SK-N-SH (cell line): ENCODE data around the gene MAP2. TPM values are rescaled to one million over a fixed set of nuclear protein-coding genes. Genes with fewer than 3 reads are reported as not detected.

Experiments used
- CTCF ChIA-PET: fragments of 300-600, 350-600 bp; formaldehyde crosslinking; extraction: SDS; loops from one replicate; lab custom pipeline; 2021; lab: Yijun Ruan, JAX
- POLR2A ChIA-PET: fragments of 350-600 bp; sonication (Branson Sonifier 250); formaldehyde crosslinking; extraction: SDS; loops from one replicate; lab custom pipeline; 2020; ENCODE audit warnings: antibody characterized with exemption, inconsistent platforms; lab: Yijun Ruan, JAX
- DNase-seq: peaks from one replicate; pipeline ENCODE4 v3.0.0; 2012
- H2AFZ ChIP-seq: fragments of 200-600 bp; sonication (generic); 2 replicates; pipeline ENCODE4 v1.8.1; 2016; ENCODE audit warnings: antibody characterized with exemption, mild to moderate bottlenecking, low read depth
- H3F3A ChIP-seq: fragments of 200-600 bp; sonication (generic); replicated peaks from 2 replicates; pipeline ENCODE3; 2016; ENCODE audit warnings: antibody characterized with exemption, mild to moderate bottlenecking; ENCODE audit not compliant: insufficient read depth
- H3K27ac ChIP-seq, 2 experiments: fragments of 200-500 bp in 1 of 2; fragments of 200-600 bp in 1 of 2; sonication (Bioruptor generic) in 1 of 2; sonication (generic), shearing (Covaris generic) in 1 of 2; 2 replicates each; pipeline versions ENCODE4 v1.5.1 to v1.6.1; 2014 to 2016; ENCODE audit warnings: low read depth in 2 of 2, inconsistent platforms in 1 of 2, low read length in 1 of 2, mild to moderate bottlenecking in 1 of 2, mixed read lengths in 1 of 2
- H3K27me3 ChIP-seq: fragments of 200-600 bp; sonication (generic), shearing (Covaris generic); 2 replicates; pipeline ENCODE4 v1.6.1; 2016; ENCODE audit warnings: mixed run types; ENCODE audit not compliant: insufficient read depth
- H3K36me3 ChIP-seq, 2 experiments: fragments of 200-500 bp in 1 of 2; fragments of 200-600 bp in 1 of 2; sonication (Bioruptor generic) in 1 of 2; sonication (generic) in 1 of 2; replicated peaks in 1 of 2; 2 replicates each; pipeline versions ENCODE3 to v1.5.1; 2014 to 2016; ENCODE audit warnings: low read length in 1 of 2, mild to moderate bottlenecking in 1 of 2; ENCODE audit not compliant: insufficient read depth in 2 of 2, control insufficient read depth in 1 of 2
- H3K4me1 ChIP-seq, 2 experiments: fragments of 200-500 bp in 1 of 2; fragments of 200-600 bp in 1 of 2; sonication (Bioruptor generic) in 1 of 2; sonication (generic), shearing (Covaris generic) in 1 of 2; 2 replicates each; pipeline versions ENCODE4 v1.5.1 to v1.6.1; 2014 to 2016; ENCODE audit warnings: low read depth in 1 of 2, low read length in 1 of 2, mixed run types in 1 of 2; ENCODE audit not compliant: insufficient read depth in 2 of 2, control insufficient read depth in 1 of 2
- H3K4me2 ChIP-seq: fragments of 200-600 bp; sonication (generic), shearing (Covaris generic); 2 replicates; pipeline ENCODE4 v1.6.1; 2017; ENCODE audit warnings: mixed run types
- H3K4me3 ChIP-seq, 2 experiments: fragments of 200-500 bp in 1 of 2; fragments of 200-600 bp in 1 of 2; sonication (Bioruptor generic) in 1 of 2; sonication (generic), shearing (Covaris generic) in 1 of 2; 2 replicates each; pipeline versions ENCODE4 v1.5.1 to v1.8.1; 2014 to 2016; ENCODE audit warnings: low read depth in 2 of 2, inconsistent platforms in 1 of 2, low read length in 1 of 2, mild to moderate bottlenecking in 1 of 2, mixed read lengths in 1 of 2, moderate library complexity in 1 of 2
- H3K79me2 ChIP-seq: fragments of 200-600 bp; sonication (generic); 2 replicates; pipeline ENCODE4 v1.8.1; 2017; ENCODE audit warnings: mild to moderate bottlenecking; ENCODE audit not compliant: insufficient read depth
- H3K9ac ChIP-seq: fragments of 200-600 bp; sonication (generic); 2 replicates; pipeline ENCODE4 v1.6.1; 2017; ENCODE audit warnings: mixed run types
- H3K9me2 ChIP-seq: fragments of 200-600 bp; sonication (generic); 2 replicates; pipeline ENCODE4 v1.6.1; 2017; ENCODE audit warnings: mixed run types
- H3K9me3 ChIP-seq: fragments of 200-600 bp; sonication (generic); 2 replicates; pipeline ENCODE4 v1.6.1; 2017; ENCODE audit warnings: mixed run types, mild to moderate bottlenecking, moderate library complexity
- H4K20me1 ChIP-seq: fragments of 200-600 bp; sonication (generic); 2 replicates; pipeline ENCODE4 v1.6.1; 2017; ENCODE audit warnings: mild to moderate bottlenecking, mixed run types; ENCODE audit not compliant: insufficient read depth
- ELF1 ChIP-seq: IDR thresholded peaks from 2 replicates; pipeline ENCODE4 v1.4.0; 2012
- FOSL2 ChIP-seq: IDR thresholded peaks from 2 replicates; pipeline ENCODE4 v1.4.0; 2012; ENCODE audit warnings: low read depth, mild to moderate bottlenecking, moderate library complexity, borderline replicate concordance
- FOXJ3 ChIP-seq: sonication (generic); formaldehyde crosslinking; IDR thresholded peaks from 2 replicates; pipeline ENCODE4 v1.5.1; 2020; ENCODE audit warnings: mild to moderate bottlenecking, missing genetic modification reagents
- FOXM1 ChIP-seq: IDR thresholded peaks from 2 replicates; pipeline ENCODE4 v1.4.0; 2012; ENCODE audit warnings: low read depth, mild to moderate bottlenecking
- GABPA ChIP-seq: IDR thresholded peaks from 2 replicates; pipeline ENCODE4 v1.4.0; 2012; ENCODE audit warnings: low read depth, mild to moderate bottlenecking
- GATA2 ChIP-seq: sonication (generic); formaldehyde crosslinking; IDR thresholded peaks from 2 replicates; pipeline ENCODE4 v1.5.0; 2020; ENCODE audit warnings: mild to moderate bottlenecking, missing genetic modification reagents
- JUND ChIP-seq: IDR thresholded peaks from 2 replicates; pipeline ENCODE4 v1.4.0; 2012
- MEF2A ChIP-seq: IDR thresholded peaks from 2 replicates; pipeline ENCODE4 v1.4.0; 2012; ENCODE audit warnings: low read depth, borderline replicate concordance
- NFIC ChIP-seq: IDR thresholded peaks from 2 replicates; pipeline ENCODE4 v1.4.0; 2012; ENCODE audit warnings: borderline replicate concordance
- RAD21 ChIP-seq: IDR thresholded peaks from 2 replicates; pipeline ENCODE4 v1.6.1; 2012; ENCODE audit warnings: mild to moderate bottlenecking, low read length
- RCOR1 ChIP-seq: fragments of 150-350 bp; IDR thresholded peaks from 2 replicates; pipeline ENCODE4 v1.6.1; 2017; ENCODE audit warnings: antibody characterized with exemption, low read length
- SIN3A ChIP-seq: IDR thresholded peaks from 2 replicates; pipeline ENCODE4 v1.6.1; 2012; ENCODE audit warnings: low read depth, mild to moderate bottlenecking, low read length, moderate library complexity, borderline replicate concordance
- SMC3 ChIP-seq: IDR thresholded peaks from 2 replicates; pipeline ENCODE4 v1.6.1; 2012; ENCODE audit warnings: low read depth, low read length, improper control_type of control experiment
- TAF1 ChIP-seq: IDR thresholded peaks from 2 replicates; pipeline ENCODE4 v1.6.1; 2012; ENCODE audit warnings: low read depth, mild to moderate bottlenecking, low read length, moderate library complexity, borderline replicate concordance
- TEAD4 ChIP-seq: IDR thresholded peaks from 2 replicates; pipeline ENCODE4 v1.4.0; 2012; ENCODE audit warnings: mild to moderate bottlenecking, borderline replicate concordance; ENCODE audit not compliant: insufficient read depth
- USF1 ChIP-seq: IDR thresholded peaks from 2 replicates; pipeline ENCODE4 v1.4.0; 2012; ENCODE audit warnings: low read depth, borderline replicate concordance
- USF2 ChIP-seq: fragments of 150-350 bp; IDR thresholded peaks from 2 replicates; pipeline ENCODE4 v1.6.1; 2017; ENCODE audit warnings: antibody characterized with exemption, low read length, low read depth, borderline replicate concordance
- ZBTB33 ChIP-seq: IDR thresholded peaks from 2 replicates; pipeline ENCODE4 v1.4.0; 2012; ENCODE audit warnings: low read depth, borderline replicate concordance
- WGBS: methylation state at CpG from one replicate; pipeline ENCODE4 v1.1.6; 2017; ENCODE audit warnings: low lambda C conversion rate; 5-methylcytosine and 5-hydroxymethylcytosine counted together
- polyA plus RNA-seq, 3 experiments: library from polyadenylated mRNA; depleted of rRNA; stranded (reverse); fragments of >200 nt; gene quantifications; 2 replicates each; pipeline ENCODE4 v1.2.3, GENCODE V29; 2012
- TF ChIP-seq, protein P1 (sequence below): IDR thresholded peaks from 2 replicates; pipeline ENCODE4; 2012

MAP2 gene
- polyA plus RNA-seq, 1 of the 3 experiments (the other 2 are of a cell fraction), result 7.8 TPM

GRCh38 chr2:209686448-209686847 lies 262.6 kb downstream of the MAP2 start:
- CTCF ChIA-PET, result no interaction called here

More at GRCh38 chr2:209686448-209686847, 262.6 kb downstream of the MAP2 start:
- H3K27ac ChIP-seq, result no peak overlapping the region
- 85% methylated on average over 2 of the region's 2 CpGs for WGBS
- H4K20me1 ChIP-seq, result no peaks in the 10 kb centered on the region
- no peak for TF ChIP-seq ELF1
- no peak for TF ChIP-seq FOXJ3 (CRISPR knock-in tag)
- TF ChIP-seq NFIC, result no peak
- no peak for TF ChIP-seq FOXM1
- TF ChIP-seq RAD21, result no peak
- no peak for TF ChIP-seq FOSL2
- no peak for TF ChIP-seq SMC3
- no peak for TF ChIP-seq USF2
- no peak for TF ChIP-seq MEF2A
- TF ChIP-seq TEAD4, result no peak
- TF ChIP-seq GATA2, result no peak
- no peak for TF ChIP-seq GABPA
- no peak for TF ChIP-seq ZBTB33
- TF ChIP-seq, protein P1, sequence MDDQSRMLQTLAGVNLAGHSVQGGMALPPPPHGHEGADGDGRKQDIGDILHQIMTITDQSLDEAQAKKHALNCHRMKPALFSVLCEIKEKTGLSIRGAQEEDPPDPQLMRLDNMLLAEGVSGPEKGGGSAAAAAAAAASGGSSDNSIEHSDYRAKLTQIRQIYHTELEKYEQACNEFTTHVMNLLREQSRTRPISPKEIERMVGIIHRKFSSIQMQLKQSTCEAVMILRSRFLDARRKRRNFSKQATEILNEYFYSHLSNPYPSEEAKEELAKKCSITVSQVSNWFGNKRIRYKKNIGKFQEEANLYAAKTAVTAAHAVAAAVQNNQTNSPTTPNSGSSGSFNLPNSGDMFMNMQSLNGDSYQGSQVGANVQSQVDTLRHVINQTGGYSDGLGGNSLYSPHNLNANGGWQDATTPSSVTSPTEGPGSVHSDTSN, result no peak
- no peak for TF ChIP-seq RCOR1
- TF ChIP-seq JUND, result no peak
- TF ChIP-seq USF1, result no peak
- no peak for TF ChIP-seq SIN3A
- TF ChIP-seq TAF1, result no peak
- H3F3A ChIP-seq, result no peaks in the 10 kb centered on the region
- H3K4me2 ChIP-seq, result no peak overlapping the region
- no peaks in the 10 kb centered on the region for H3K79me2 ChIP-seq
- no peaks in the 10 kb centered on the region for H3K27me3 ChIP-seq
- H2AFZ ChIP-seq, result no peak overlapping the region
- no peak overlapping the region for H3K4me3 ChIP-seq
- peaks cover 0 to 5% of the 10 kb centered on the region in 2 experiments; a peak in 1 of 4 replicates for H3K4me1 ChIP-seq
- H3K9ac ChIP-seq, result no peak overlapping the region
- no peak for DNase-seq
- POLR2A ChIA-PET, result no interaction called here
- no peaks in the 10 kb centered on the region for H3K9me2 ChIP-seq
- peaks cover 0 to 8% of the 10 kb centered on the region in 2 experiments for H3K36me3 ChIP-seq
- no peaks in the 10 kb centered on the region for H3K9me3 ChIP-seq
